ENCODE data around the gene MLX. TPM values are rescaled to one million over a fixed set of nuclear protein-coding genes. Genes with fewer than 3 reads are reported as not detected.
A peak's percentile ranks its signal among the peaks of the same experiment; 100 is the strongest.

Gene MLX
- total and polyA plus RNA-seq, 12 donors, result 34.2 to 95.0 (median 47.1) TPM

GRCh38 chr17:42521036-42521435 lies 45.9 kb upstream of the MLX start:
- Histone ChIP-seq H3K36me3 (replicated peaks in 1 of 2) (peaks cover 0 to 18% of the 10 kb centered on the region in 2 donors), H3K4me1 (replicated peaks in 1 of 2) (peaks cover 73 to 92% of the 10 kb centered on the region in 2 donors), H3K27ac (peak overlapping the region; percentile 94 to 99 (median 95)), H3K27me3 (no peaks in the 10 kb centered on the region), H3K4me3 (no peak overlapping the region), H3K9me3 (replicated peaks in 1 of 3) (no peaks in the 10 kb centered on the region)
- peak in 3 of 7 donors; percentile 45 to 61 (median 49) for DNase-seq
- intact Hi-C loops (cut with DNase I), result loop anchor here (5.0 to 10.0 kb wide), 2 partner anchors 99 to 206 kb away; partner anchors contain the start of gene CAVIN1 (in 1 of the 2)
- WGBS, 4 donors, result 43 to 52% (median 49%) methylated on average over 6 to 8 of the region's 8 CpGs
- TF ChIP-seq POLR2A (IDR thresholded peaks at IDR 0.05), result no peak
- TF ChIP-seq CTCF (IDR thresholded peaks at IDR 0.05), result no peak

GRCh38 chr17:42521666-42522262 lies 45.1 kb upstream of the MLX start:
- 31 to 61% (median 38%) methylated on average over 7 to 11 of the region's 11 CpGs for WGBS, 4 donors
- intact Hi-C loops (cut with DNase I), result loop anchor here (5.0 to 10.0 kb wide), 2 partner anchors 99 to 207 kb away; partner anchors contain the start of gene CAVIN1 (in 1 of the 2)
- DNase-seq, result peak in 6 of 7 donors; percentile 56 to 76 (median 69)
- Histone ChIP-seq H3K27ac (peak overlapping the region; percentile 65 to 99 (median 94)), H3K9me3 (replicated peaks in 1 of 3) (no peaks in the 10 kb centered on the region), H3K4me1 (replicated peaks in 1 of 2) (peaks cover 79 to 93% of the 10 kb centered on the region in 2 donors), H3K4me3 (no peak overlapping the region), H3K36me3 (replicated peaks in 1 of 2) (peaks cover 0 to 11% of the 10 kb centered on the region in 2 donors), H3K27me3 (no peaks in the 10 kb centered on the region)
- TF ChIP-seq CTCF (IDR thresholded peaks at IDR 0.05) (no peak), POLR2A (IDR thresholded peaks at IDR 0.05) (no peak)

- no peak for TF ChIP-seq CTCF (IDR thresholded peaks at IDR 0.05)
- TF ChIP-seq POLR2A (IDR thresholded peaks at IDR 0.05), result no peak
- Histone ChIP-seq H3K27me3 (no peaks in the 10 kb centered on the region), H3K9me3 (replicated peaks in 1 of 3) (no peaks in the 10 kb centered on the region), H3K27ac (peak overlapping the region; percentile 65 to 99 (median 94)), H3K4me3 (no peak overlapping the region), H3K4me1 (replicated peaks in 1 of 2) (peaks cover 83 to 92% of the 10 kb centered on the region in 2 donors), H3K36me3 (replicated peaks in 1 of 2) (peaks cover 0 to 5% of the 10 kb centered on the region in 2 donors)
- WGBS, 4 donors, result 51 to 74% (median 60%) methylated on average over 9 of the region's 9 CpGs
- intact Hi-C loops (cut with DNase I), result loop anchor here (5.0 to 10.0 kb wide), 2 partner anchors 100 to 208 kb away; partner anchors contain the start of gene CAVIN1 (in 1 of the 2)
- peak in 6 of 7 donors; percentile 46 to 83 (median 62) for DNase-seq
Observed at GRCh38 chr17:42522263-42522790, 44.6 kb upstream of the MLX start.

GRCh38 chr17:42522798-42523278 lies 44.1 kb upstream of the MLX start:
- H3K9me3 ChIP-seq (replicated peaks in 1 of 3), result no peaks in the 10 kb centered on the region
- H3K27me3 ChIP-seq, result no peaks in the 10 kb centered on the region
- peak in 1 of 7 donors; percentile 25 for DNase-seq
- intact Hi-C loops (cut with DNase I), result loop anchor here (5.0 to 10.0 kb wide), 2 partner anchors 101 to 208 kb away; partner anchors contain the start of gene CAVIN1 (in 1 of the 2)
- peaks cover 0 to 5% of the 10 kb centered on the region in 2 donors for H3K36me3 ChIP-seq (replicated peaks in 1 of 2)
- peaks cover 80 to 88% of the 10 kb centered on the region in 2 donors for H3K4me1 ChIP-seq (replicated peaks in 1 of 2)
- peak overlapping the region; percentile 65 to 99 (median 94) for H3K27ac ChIP-seq
- H3K4me3 ChIP-seq, result no peak overlapping the region
- WGBS, 4 donors, result 76 to 90% (median 86%) methylated on average over 2 to 8 of the region's 8 CpGs
- TF ChIP-seq POLR2A (IDR thresholded peaks at IDR 0.05) (no peak), CTCF (IDR thresholded peaks at IDR 0.05) (no peak)
